Myometrial cell (primary cell): Measurements from ENCODE around the gene CASP7. TPM values are rescaled to one million over a fixed set of nuclear protein-coding genes. Genes with fewer than 3 reads are reported as not detected.

Experiments used
- total RNA-seq: library from RNA; depleted of rRNA; stranded (reverse); fragments of >200 nt; gene quantifications from 2 replicates; pipeline ENCODE4 v1.2.3, GENCODE V29; 2015

The CASP7 gene
- 26.6 and 36.6 TPM in 2 replicates for total RNA-seq

GRCh38 chr10:113679463-113680189, at the start of gene CASP7:
TSS of gene CASP7 (plus strand) at chr10:113679912. CDS start at chr10:113697494, 17,582 bp downstream.

DNA sequence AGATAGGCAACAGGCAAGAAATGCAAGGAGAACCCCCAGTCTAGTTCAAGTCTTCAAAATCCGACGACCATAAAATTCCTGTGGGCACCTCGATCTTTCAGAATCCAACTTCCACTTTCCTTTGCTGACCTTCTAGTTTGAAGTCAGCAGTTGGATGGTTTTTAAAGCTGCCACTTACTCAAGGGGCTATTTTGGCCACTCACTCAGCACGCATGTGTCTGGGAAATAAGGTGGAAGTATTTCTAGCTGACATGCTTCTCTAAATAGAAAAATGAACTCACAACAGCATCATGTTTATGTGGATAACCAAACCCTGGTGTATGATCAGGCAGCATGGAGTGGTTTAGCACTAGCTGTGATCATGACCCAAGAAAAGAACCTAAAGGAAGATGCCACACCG, 15.8 kb upstream of the CASP7 start, which contains the start of gene NRAP:
Gene NRAP (minus strand): TSS at position 134 of the 400 bp plus-strand sequence. CDS start 159 bp downstream, outside the sequence.

GRCh38 chr10:113751181-113751732, 71.5 kb downstream of the CASP7 start, which contains the start of gene PLEKHS1:
TSS of gene PLEKHS1 (plus strand) at chr10:113751682. CDS start at chr10:113755278, 3,596 bp downstream.

Other genes starting within 250 kb of the CASP7 start
- gene HABP2, start 126.9 kb upstream of the CASP7 start, total RNA-seq, result not detected in 2 replicates
- gene NRAP, start 15.9 kb upstream of the CASP7 start, total RNA-seq, result not detected in 2 replicates
- gene PLEKHS1, start 71.8 kb downstream of the CASP7 start, total RNA-seq, result not detected in 2 replicates
- gene DCLRE1A, start 174.2 kb downstream of the CASP7 start, total RNA-seq, result 2.6 and 4.4 TPM in 2 replicates
- 4.9 and 33.7 TPM in 2 replicates for gene NHLRC2, start 174.7 kb downstream of the CASP7 start, total RNA-seq